ENCODE measurements around the gene ADD2.

ADD2 gene

DNA sequence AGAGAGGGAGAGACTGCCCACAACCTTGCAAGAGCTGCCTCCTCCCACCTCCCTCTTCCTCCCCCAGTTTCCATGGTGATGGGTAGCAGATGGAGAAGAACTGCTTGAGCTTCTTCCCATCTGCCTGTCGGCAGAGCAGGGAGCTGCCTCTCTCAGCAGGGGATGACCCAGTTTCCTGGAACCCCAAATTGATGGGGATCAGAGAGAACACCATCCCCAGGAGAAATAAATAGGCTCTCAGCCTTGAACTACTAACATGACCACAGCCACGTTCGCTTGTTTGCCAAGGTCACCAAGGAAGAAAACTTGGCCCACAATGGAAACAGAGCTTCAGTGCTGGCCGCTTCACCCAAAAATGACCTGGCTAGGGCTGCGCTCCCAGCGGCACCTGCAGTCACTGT, 82.2 kb downstream of the ADD2 start:
- no peak for DNase-seq (ENCODE audit: extremely low read depth, insufficient read length)
- no peaks in the 10 kb centered on the region for H3K36me3 ChIP-seq (ENCODE audit: control insufficient read depth, insufficient read depth, low read length)
- no peak overlapping the region for H3K4me3 ChIP-seq (replicated peaks; ENCODE audit: low read depth, low read length)
- TF ChIP-seq, protein P1, sequence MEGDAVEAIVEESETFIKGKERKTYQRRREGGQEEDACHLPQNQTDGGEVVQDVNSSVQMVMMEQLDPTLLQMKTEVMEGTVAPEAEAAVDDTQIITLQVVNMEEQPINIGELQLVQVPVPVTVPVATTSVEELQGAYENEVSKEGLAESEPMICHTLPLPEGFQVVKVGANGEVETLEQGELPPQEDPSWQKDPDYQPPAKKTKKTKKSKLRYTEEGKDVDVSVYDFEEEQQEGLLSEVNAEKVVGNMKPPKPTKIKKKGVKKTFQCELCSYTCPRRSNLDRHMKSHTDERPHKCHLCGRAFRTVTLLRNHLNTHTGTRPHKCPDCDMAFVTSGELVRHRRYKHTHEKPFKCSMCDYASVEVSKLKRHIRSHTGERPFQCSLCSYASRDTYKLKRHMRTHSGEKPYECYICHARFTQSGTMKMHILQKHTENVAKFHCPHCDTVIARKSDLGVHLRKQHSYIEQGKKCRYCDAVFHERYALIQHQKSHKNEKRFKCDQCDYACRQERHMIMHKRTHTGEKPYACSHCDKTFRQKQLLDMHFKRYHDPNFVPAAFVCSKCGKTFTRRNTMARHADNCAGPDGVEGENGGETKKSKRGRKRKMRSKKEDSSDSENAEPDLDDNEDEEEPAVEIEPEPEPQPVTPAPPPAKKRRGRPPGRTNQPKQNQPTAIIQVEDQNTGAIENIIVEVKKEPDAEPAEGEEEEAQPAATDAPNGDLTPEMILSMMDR (IDR thresholded peaks at IDR 0.05; ENCODE audit: insufficient read depth, low read length, poor library complexity, severe bottlenecking), result no peak
- H3K27me3 ChIP-seq (replicated peaks; ENCODE audit: control insufficient read depth, insufficient read depth, low read length), result no peaks in the 10 kb centered on the region; the same call in none of the 2 replicates

DNA sequence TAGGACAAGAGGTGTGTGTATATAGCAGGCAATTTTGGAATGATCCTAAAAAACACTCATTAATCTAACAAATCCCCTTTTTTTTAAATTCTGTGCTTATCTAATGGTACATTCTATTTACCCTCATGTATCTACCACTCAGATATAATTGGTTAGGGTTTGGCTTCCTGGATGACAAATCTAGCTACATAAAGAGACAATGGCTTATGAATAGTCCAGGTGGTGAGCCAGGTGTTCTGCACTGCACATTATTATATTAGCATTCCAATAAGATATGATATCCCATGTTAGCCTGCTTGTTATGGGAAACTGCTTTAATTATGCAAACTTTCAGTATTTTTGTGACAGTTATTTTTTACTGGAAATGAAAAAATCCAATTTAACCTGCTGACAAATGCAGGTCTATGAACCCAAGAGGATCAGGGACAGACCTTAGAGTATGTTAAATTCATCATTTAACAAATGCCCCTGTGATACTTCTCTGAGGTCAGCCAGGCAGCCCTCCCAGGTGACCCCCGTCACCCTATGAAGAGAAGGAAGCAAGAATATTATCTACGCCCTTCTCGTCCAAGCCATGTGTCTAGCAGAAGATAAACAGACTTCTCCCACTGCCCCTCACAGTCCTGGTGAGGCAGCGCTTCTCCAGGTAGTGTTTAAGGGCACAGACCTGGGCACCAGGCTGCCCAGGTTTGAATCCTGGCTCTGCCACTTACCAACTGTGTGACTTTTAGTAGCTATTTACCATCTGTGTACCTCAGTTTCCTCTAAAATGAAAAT, 83.0 kb downstream of the ADD2 start:
- no peak overlapping the region for H3K4me3 ChIP-seq (replicated peaks; ENCODE audit: low read depth, low read length)
- TF ChIP-seq, protein P1 (IDR thresholded peaks at IDR 0.05; ENCODE audit: insufficient read depth, low read length, poor library complexity, severe bottlenecking), result no peak
- DNase-seq (ENCODE audit: extremely low read depth, insufficient read length), result no peak
- no peaks in the 10 kb centered on the region for H3K36me3 ChIP-seq (ENCODE audit: control insufficient read depth, insufficient read depth, low read length)
- H3K27me3 ChIP-seq (replicated peaks; ENCODE audit: control insufficient read depth, insufficient read depth, low read length), result no peaks in the 10 kb centered on the region; the same call in none of the 2 replicates

DNA sequence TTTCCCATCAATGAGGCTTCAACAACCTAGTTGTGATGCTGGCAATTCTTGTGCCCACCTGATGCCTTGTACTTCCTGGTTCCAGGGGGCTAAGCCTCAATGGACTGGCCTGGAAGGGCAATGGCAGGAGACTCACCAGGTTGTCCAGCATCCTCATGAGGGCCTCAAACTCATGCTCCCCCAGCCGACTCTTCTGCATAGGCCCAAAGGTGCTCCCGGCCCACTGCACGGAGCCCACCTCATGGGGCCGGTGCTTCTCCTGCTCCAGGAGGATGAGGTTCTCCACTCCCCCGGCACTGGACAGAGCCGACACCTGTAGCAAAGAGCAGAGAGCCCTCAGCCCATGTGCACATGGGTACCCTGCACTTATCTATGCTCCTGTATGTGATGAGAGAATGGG, 84.5 kb downstream of the ADD2 start:
- Histone ChIP-seq H3K4me3 (replicated peaks; ENCODE audit: low read depth, low read length) (no peak overlapping the region), H3K27me3 (replicated peaks; ENCODE audit: control insufficient read depth, insufficient read depth, low read length) (no peaks in the 10 kb centered on the region; the same call in none of the 2 replicates), H3K36me3 (ENCODE audit: control insufficient read depth, insufficient read depth, low read length) (no peaks in the 10 kb centered on the region)
- TF ChIP-seq, protein P1 (IDR thresholded peaks at IDR 0.05; ENCODE audit: insufficient read depth, low read length, poor library complexity, severe bottlenecking), result no peak
- no peak for DNase-seq (ENCODE audit: extremely low read depth, insufficient read length)

DNA sequence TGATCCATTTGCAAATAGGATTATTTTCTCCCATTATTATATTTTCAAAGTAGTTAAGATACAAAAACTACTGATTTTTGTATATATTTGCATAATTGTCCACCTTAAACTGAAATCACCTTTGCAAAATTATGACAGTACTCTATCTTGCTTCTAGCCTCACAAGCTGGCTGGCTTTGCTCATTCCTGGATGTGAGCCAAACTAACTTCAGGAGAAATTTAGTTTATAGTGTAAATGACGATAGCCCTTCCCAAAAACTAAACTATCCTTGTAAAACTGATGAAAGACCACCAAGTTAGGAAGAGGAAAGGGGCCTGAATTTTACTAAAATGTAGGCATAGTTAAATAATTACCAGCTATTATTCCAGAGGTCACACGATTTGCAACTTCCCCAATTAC, 87.3 kb downstream of the ADD2 start:
- Histone ChIP-seq H3K4me3 (replicated peaks; ENCODE audit: low read depth, low read length) (no peak overlapping the region), H3K36me3 (ENCODE audit: control insufficient read depth, insufficient read depth, low read length) (no peaks in the 10 kb centered on the region), H3K27me3 (replicated peaks; ENCODE audit: control insufficient read depth, insufficient read depth, low read length) (no peaks in the 10 kb centered on the region)
- TF ChIP-seq, protein P1 (IDR thresholded peaks at IDR 0.05; ENCODE audit: insufficient read depth, low read length, poor library complexity, severe bottlenecking), result no peak
- no peak for DNase-seq (ENCODE audit: extremely low read depth, insufficient read length)

DNA sequence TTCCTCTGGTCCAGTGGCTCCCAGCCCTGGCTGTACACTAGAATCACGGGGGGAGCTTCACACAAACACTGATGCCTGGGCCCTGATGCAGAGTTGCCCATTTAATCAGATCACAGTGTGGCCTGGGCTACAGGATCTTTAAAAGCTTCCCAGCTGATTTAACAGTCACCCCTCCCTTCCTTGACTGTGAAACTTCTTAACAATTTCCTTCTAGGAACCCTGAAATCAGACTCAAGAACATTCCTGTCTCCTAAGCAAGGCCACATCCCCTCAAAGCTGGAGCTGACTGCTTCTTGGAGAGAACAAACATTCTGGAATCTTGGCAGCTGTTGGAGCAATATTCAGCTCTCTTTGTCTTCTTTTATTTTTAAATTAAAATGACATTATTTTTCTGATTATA, 88.7 kb downstream of the ADD2 start:
- Histone ChIP-seq H3K27me3 (replicated peaks; ENCODE audit: control insufficient read depth, insufficient read depth, low read length) (no peaks in the 10 kb centered on the region), H3K36me3 (ENCODE audit: control insufficient read depth, insufficient read depth, low read length) (no peaks in the 10 kb centered on the region), H3K4me3 (replicated peaks; ENCODE audit: low read depth, low read length) (no peak overlapping the region)
- TF ChIP-seq, protein P1 (IDR thresholded peaks at IDR 0.05; ENCODE audit: insufficient read depth, low read length, poor library complexity, severe bottlenecking), result no peak
- no peak for DNase-seq (ENCODE audit: extremely low read depth, insufficient read length)

All from GM06990 (cell line).